MM.1S (cell line): Measurements from ENCODE around the gene LCNL1.

Experiments used
- CTCF ChIP-seq: fragments of 300-600 bp; sonication (generic); IDR thresholded peaks from 2 replicates; pipeline ENCODE4 v1.5.1; 2016; ENCODE audit warnings: antibody characterized with exemption, low read length, mixed read lengths
- EZH2 ChIP-seq: fragments of 300-600 bp; sonication (generic); optimal IDR thresholded peaks from 2 replicates; pipeline ENCODE3; 2017; ENCODE audit warnings: low read depth, mild to moderate bottlenecking, antibody characterized with exemption, low read length, mixed read lengths
- EZH2phosphoT487 ChIP-seq: fragments of 300-600 bp; sonication (generic); IDR thresholded peaks from 2 replicates; pipeline ENCODE4 v1.6.1; 2018; ENCODE audit warnings: antibody characterized with exemption, low read length

DNA sequence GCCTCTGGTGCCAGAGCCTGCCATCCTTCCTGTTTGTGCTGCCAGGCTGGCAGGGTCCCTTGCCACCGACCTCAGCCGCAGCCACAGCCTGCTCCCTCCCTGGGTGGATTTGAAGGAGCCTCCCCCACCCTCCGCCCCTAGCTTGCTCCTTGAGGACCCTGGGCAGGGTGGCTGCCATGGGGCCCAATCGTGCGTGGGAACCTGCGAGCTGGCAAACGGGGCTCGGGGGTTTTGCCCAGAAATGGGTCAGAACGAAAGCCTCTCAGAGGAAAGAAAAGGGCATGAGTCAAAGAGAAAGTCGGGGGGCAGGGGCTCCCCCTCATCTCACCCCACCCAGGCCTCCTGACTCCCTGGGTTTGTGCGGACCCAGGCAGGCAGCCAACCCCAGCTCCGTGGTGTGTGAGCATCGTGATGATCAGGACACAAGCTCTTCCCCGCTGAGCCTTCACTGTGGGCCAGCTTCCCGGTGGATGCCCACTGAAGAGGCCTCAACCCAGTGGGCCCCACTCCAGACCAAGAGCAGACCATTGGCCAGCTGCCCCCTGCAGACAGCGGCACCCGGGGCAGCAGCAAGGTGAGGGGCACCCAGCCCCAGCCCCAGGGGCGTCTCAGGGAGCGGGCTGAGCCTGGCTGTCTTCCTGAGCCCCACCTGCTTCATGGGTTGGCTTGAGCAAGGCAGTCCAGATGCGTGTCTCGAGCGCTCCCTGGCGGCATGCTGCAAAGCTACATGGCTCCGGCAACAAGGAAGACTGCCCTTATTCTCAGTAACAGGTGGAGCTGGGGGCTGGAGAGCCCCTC is 52.1 kb downstream of the LCNL1 start:
- TF ChIP-seq EZH2 (no peak), CTCF (peak; percentile 92), EZH2phosphoT487 (no peak)
